ENCODE data around the gene LCA5L. TPM values are rescaled to one million over a fixed set of nuclear protein-coding genes. Genes with fewer than 3 reads are reported as not detected.

The LCA5L gene
- total RNA-seq (2014; rRNA removed; shearing (Covaris generic)) (0.35 TPM in 1 of 2 replicates, not detected in the other), total RNA-seq (2022) (1.8 and 2.3 TPM in 2 replicates), Bru-seq, nascent RNA (percentile 32 among the genes with signal in this experiment), BruChase-seq, experiment 1, labeled RNA remaining after a 6-hour chase (percentile 28 among the genes with signal in this experiment), BruChase-seq, experiment 2, labeled RNA remaining after a 2-hour chase (percentile 27 among the genes with signal in this experiment)
- long read RNA-seq, partial matches to known transcripts = 0 of 1 reads
- long read RNA-seq, other reads (novel, unspliced or antisense) = 0 of 1 reads

- ChIA-PET CTCF (ENCODE audit: unreplicated experiment) (interaction anchor here (1.2 kb wide), 1 partner anchor 126 kb away, joined by 3 read pairs; no protein-coding TSS in a partner anchor), POLR2A (interaction anchor here (0.8 to 1.3 kb wide), 2 partner anchors 16 to 26 kb away, joined by 3 read pairs; no protein-coding TSS in a partner anchor)
- H2AFZ ChIP-seq (ENCODE audit: low read length) = peak within 1 kb of the TSS; percentile 85
- H4K20me1 ChIP-seq (ENCODE audit: insufficient read depth, low read length) = no peaks in the 10 kb centered on the region
- H3K4me3 ChIP-seq (ENCODE audit: low read depth, low read length, poor library complexity, severe bottlenecking) = peak within 1 kb of the TSS; percentile 74
- DNase-seq (ENCODE audit: low spot score) = peak; percentile 93
- H3K9me3 ChIP-seq (ENCODE audit: low read length) = no peaks in the 10 kb centered on the region
- TSS peak; percentile 95 for BruUV-seq (replicated peaks)
- H3K79me2 ChIP-seq (ENCODE audit: insufficient read depth, low read depth, low read length) = no peaks in the 10 kb centered on the region
- H3K9me2 ChIP-seq (ENCODE audit: insufficient read depth, low read length) = 0 out of 2 replicates have a peak, but pooled peaks cover 4% of the 10 kb centered on the region
- intact Hi-C loops (cut with micrococcal nuclease; ENCODE audit: unreplicated experiment) = loop anchor here (2.0 kb wide), 1 partner anchor 265 kb away; no protein-coding TSS in a partner anchor
- peaks cover 14% of the 10 kb centered on the region for H3K4me1 ChIP-seq (ENCODE audit: insufficient read depth, low read length, poor library complexity, severe bottlenecking)
- peak within 1 kb of the TSS; percentile 9 for H3K27ac ChIP-seq (ENCODE audit: low read depth, low read length, poor library complexity, severe bottlenecking)
- no peaks in the 10 kb centered on the region for H3K36me3 ChIP-seq (ENCODE audit: insufficient read depth, low read length)
- 0 out of 2 replicates have a peak, but pooled peaks have one; percentile 13 for TF ChIP-seq CTCF (conservative IDR thresholded peaks at IDR 0.05; ENCODE audit: low read length)
- no peak for TF ChIP-seq EZH2phosphoT487 (IDR thresholded peaks at IDR 0.05; ENCODE audit: borderline replicate concordance, low read depth, low read length)
- peak within 1 kb of the TSS; percentile 83 for H3K4me2 ChIP-seq (ENCODE audit: low read length)
Observed at GRCh38 chr21:39445321-39446269, at the start of gene LCA5L. LCA5L (minus strand) TSS chr21:39445778; CDS start chr21:39428493, 17,285 bp downstream.

GRCh38 chr21:39489380-39489924 lies 43.9 kb upstream of the LCA5L start:
- Histone ChIP-seq H3K9me3 (ENCODE audit: low read length) (0 out of 2 replicates have a peak, but pooled peaks cover 3% of the 10 kb centered on the region), H3K4me1 (ENCODE audit: insufficient read depth, low read length, poor library complexity, severe bottlenecking) (no peaks in the 10 kb centered on the region), H2AFZ (ENCODE audit: low read length) (no peak overlapping the region), H4K20me1 (ENCODE audit: insufficient read depth, low read length) (no peaks in the 10 kb centered on the region), H3K4me3 (ENCODE audit: low read depth, low read length, poor library complexity, severe bottlenecking) (no peak overlapping the region), H3K27ac (ENCODE audit: low read depth, low read length, poor library complexity, severe bottlenecking) (no peak overlapping the region), H3K4me2 (ENCODE audit: low read length) (no peak overlapping the region), H3K36me3 (ENCODE audit: insufficient read depth, low read length) (no peaks in the 10 kb centered on the region), H3K9me2 (ENCODE audit: insufficient read depth, low read length) (no peaks in the 10 kb centered on the region), H3K79me2 (ENCODE audit: insufficient read depth, low read depth, low read length) (no peaks in the 10 kb centered on the region)
- TF ChIP-seq CTCF (conservative IDR thresholded peaks at IDR 0.05; ENCODE audit: low read length) (no peak), EZH2phosphoT487 (IDR thresholded peaks at IDR 0.05; ENCODE audit: borderline replicate concordance, low read depth, low read length) (no peak)
- BruUV-seq (replicated peaks) = no TSS peak
- no peak for DNase-seq (ENCODE audit: low spot score)
- ChIA-PET POLR2A (interaction anchor here (0.5 to 1.1 kb wide), 4 partner anchors 13 to 351 kb away, joined by 3 to 5 read pairs (median 4); no protein-coding TSS in a partner anchor), CTCF (ENCODE audit: unreplicated experiment) (no interaction called here)
- intact Hi-C loops (cut with micrococcal nuclease; ENCODE audit: unreplicated experiment) = no loop called here

Data from OCI-LY7 (cell line).